IMR-90 (cell line): ENCODE measurements around the gene SRPRA. TPM values are rescaled to one million over a fixed set of nuclear protein-coding genes. Genes with fewer than 3 reads are reported as not detected.

ENCODE experiments used
- ATAC-seq: fragments of 200-7000 bp; cut with Tn5 transposase; 2 replicates; pipeline ENCODE4 v1.9.1; 2020; ENCODE audit warnings: low read depth, mild to moderate bottlenecking, moderate library complexity
- BruUV-seq: library from RNA; stranded (reverse); fragments of 400-500 nt; replicated peaks from 2 replicates; lab custom pipeline; 2021; lab: Mats Ljungman, UMichigan
- CTCF ChIA-PET: fragments of 300-600 bp; formaldehyde crosslinking; extraction: SDS; loops from one replicate; lab custom pipeline; 2021; ENCODE audit warnings: antibody characterized with exemption; lab: Yijun Ruan, JAX
- POLR2A ChIA-PET: fragments of 300-600 bp; sonication (Branson Sonifier 250); formaldehyde crosslinking; loops from one replicate; lab custom pipeline; 2022; ENCODE audit warnings: antibody characterized with exemption; ENCODE audit not compliant: unreplicated experiment; lab: Charles Lee
- DNase-seq: peaks from one replicate; pipeline ENCODE4 v3.0.0; 2013
- H2AFZ ChIP-seq: replicated peaks from 2 replicates; pipeline ENCODE3; 2013; ENCODE audit warnings: low read length, mild to moderate bottlenecking; ENCODE audit not compliant: poor library complexity
- H2AK5ac ChIP-seq: 2 replicates; pipeline ENCODE4 v1.6.1; 2013; ENCODE audit warnings: low read depth, low read length, inconsistent platforms
- H2AK9ac ChIP-seq: replicated peaks from 2 replicates; pipeline ENCODE3; 2013; ENCODE audit warnings: mild to moderate bottlenecking, low read depth, low read length, moderate library complexity; ENCODE audit not compliant: poor library complexity
- H2BK120ac ChIP-seq: 2 replicates; pipeline ENCODE4 v1.6.1; 2013; ENCODE audit warnings: low read depth, low read length, inconsistent platforms
- H2BK15ac ChIP-seq: 3 replicates; pipeline ENCODE4 v1.6.1; 2013; ENCODE audit warnings: low read depth, low read length, inconsistent platforms
- H2BK20ac ChIP-seq: 2 replicates; pipeline ENCODE4 v1.6.1; 2013; ENCODE audit warnings: low read depth, mild to moderate bottlenecking, inconsistent platforms, low read length, moderate library complexity
- H2BK5ac ChIP-seq: 2 replicates; pipeline ENCODE4 v1.6.1; 2013; ENCODE audit warnings: mild to moderate bottlenecking, low read depth, low read length, inconsistent platforms; ENCODE audit not compliant: poor library complexity, severe bottlenecking
- H3K14ac ChIP-seq: replicated peaks from 2 replicates; pipeline ENCODE4 v1.6.1; 2013; ENCODE audit warnings: low read depth, low read length, inconsistent platforms
- H3K18ac ChIP-seq: 2 replicates; pipeline ENCODE4 v1.6.1; 2013; ENCODE audit warnings: low read depth, low read length, control low read depth
- H3K23ac ChIP-seq: 2 replicates; pipeline ENCODE4 v1.6.1; 2013; ENCODE audit warnings: low read depth, low read length, inconsistent platforms
- H3K27ac ChIP-seq: 2 replicates; pipeline ENCODE4 v1.5.1; 2013; ENCODE audit warnings: mild to moderate bottlenecking, control low read depth, low read length; ENCODE audit not compliant: insufficient read depth
- H3K27me3 ChIP-seq: 2 replicates; pipeline ENCODE4 v1.6.1; 2013; ENCODE audit warnings: low read length; ENCODE audit not compliant: control insufficient read depth, insufficient read depth
- H3K36me3 ChIP-seq: 2 replicates; pipeline ENCODE4 v1.6.1; 2013; ENCODE audit warnings: low read length, mixed read lengths; ENCODE audit not compliant: control insufficient read depth, insufficient read depth
- H3K4ac ChIP-seq: 2 replicates; pipeline ENCODE4 v1.6.1; 2013; ENCODE audit warnings: low read depth, low read length, inconsistent platforms
- H3K4me1 ChIP-seq: 2 replicates; pipeline ENCODE4 v1.6.1; 2013; ENCODE audit warnings: low read length, mixed read lengths; ENCODE audit not compliant: control insufficient read depth, insufficient read depth
- H3K4me2 ChIP-seq: 2 replicates; pipeline ENCODE4 v1.6.1; 2013; ENCODE audit warnings: low read depth, mild to moderate bottlenecking, control low read depth, low read length, moderate library complexity
- H3K4me3 ChIP-seq: 2 replicates; pipeline ENCODE4 v1.5.1; 2013; ENCODE audit warnings: low read depth, mild to moderate bottlenecking, control low read depth, low read length, moderate library complexity; ENCODE audit not compliant: insufficient read depth
- H3K56ac ChIP-seq: 2 replicates; pipeline ENCODE4 v1.6.1; 2013; ENCODE audit warnings: low read length, inconsistent platforms; ENCODE audit not compliant: insufficient read depth; ENCODE audit errors: extremely low read depth
- H3K79me1 ChIP-seq, 2 experiments: 2 replicates each; pipeline ENCODE4 v1.6.1; 2013; ENCODE audit warnings: low read length in 2 of 2, inconsistent platforms in 1 of 2, low read depth in 1 of 2
- H3K9ac ChIP-seq: 2 replicates; pipeline ENCODE4 v1.6.1; 2013; ENCODE audit warnings: low read depth, low read length, control low read depth
- H3K9me1 ChIP-seq: 2 replicates; pipeline ENCODE4 v1.6.1; 2013; ENCODE audit warnings: low read length, inconsistent platforms; ENCODE audit not compliant: insufficient read depth
- H3K9me3 ChIP-seq: 2 replicates; pipeline ENCODE4 v1.6.1; 2013; ENCODE audit warnings: low read length; ENCODE audit not compliant: control insufficient read depth, insufficient read depth
- H4K20me1 ChIP-seq: 2 replicates; pipeline ENCODE4 v1.6.1; 2013; ENCODE audit warnings: low read length, inconsistent platforms; ENCODE audit not compliant: insufficient read depth
- H4K5ac ChIP-seq: 2 replicates; pipeline ENCODE4 v1.6.1; 2013; ENCODE audit warnings: mild to moderate bottlenecking, low read depth, low read length, control low read depth
- H4K8ac ChIP-seq, 2 experiments: 2 replicates each; pipeline ENCODE4 v1.6.1; 2013; ENCODE audit warnings: low read depth in 2 of 2, low read length in 2 of 2, control low read depth in 1 of 2, inconsistent platforms in 1 of 2
- H4K91ac ChIP-seq: 2 replicates; pipeline ENCODE4 v1.6.1; 2013; ENCODE audit warnings: low read depth, low read length, inconsistent platforms; ENCODE audit not compliant: insufficient read depth
- BHLHE40 ChIP-seq: fragments of 150-350 bp; IDR thresholded peaks from 2 replicates; pipeline ENCODE4 v1.6.1; 2016; ENCODE audit warnings: mild to moderate bottlenecking, low read depth, low read length
- CEBPB ChIP-seq: IDR thresholded peaks from 2 replicates; pipeline ENCODE4 v1.6.1; 2012; ENCODE audit warnings: low read depth, low read length, improper control_type of control experiment
- CTCF ChIP-seq: conservative IDR thresholded peaks from 2 replicates; pipeline ENCODE4 v1.5.1; 2012; ENCODE audit warnings: mild to moderate bottlenecking, low read depth, low read length, improper control_type of control experiment
- ELK1 ChIP-seq: fragments of 150-350 bp; IDR thresholded peaks from 2 replicates; pipeline ENCODE4 v1.6.1; 2016; ENCODE audit warnings: low read depth, mild to moderate bottlenecking, low read length, moderate library complexity, borderline replicate concordance
- FOS ChIP-seq: fragments of 150-350 bp; IDR thresholded peaks from 2 replicates; pipeline ENCODE4 v1.6.1; 2016; ENCODE audit warnings: low read depth, low read length
- MAFK ChIP-seq: IDR thresholded peaks from 2 replicates; pipeline ENCODE4 v1.6.1; 2012; ENCODE audit warnings: low read depth, low read length, improper control_type of control experiment
- MAZ ChIP-seq: IDR thresholded peaks from 2 replicates; pipeline ENCODE4 v1.6.1; 2012; ENCODE audit warnings: low read depth, mild to moderate bottlenecking, low read length, improper control_type of control experiment, moderate library complexity, borderline replicate concordance
- MXI1 ChIP-seq: IDR thresholded peaks from 2 replicates; pipeline ENCODE4 v1.6.1; 2012; ENCODE audit warnings: low read depth, mild to moderate bottlenecking, low read length, moderate library complexity, borderline replicate concordance
- NFE2L2 ChIP-seq: fragments of 150-350 bp; IDR thresholded peaks from 2 replicates; pipeline ENCODE4 v1.6.1; 2016; ENCODE audit warnings: low read depth, mild to moderate bottlenecking, low read length
- POLR2A ChIP-seq: IDR thresholded peaks from 2 replicates; pipeline ENCODE4 v1.6.1; 2012; ENCODE audit warnings: mild to moderate bottlenecking, low read depth, low read length
- RAD21 ChIP-seq: IDR thresholded peaks from 2 replicates; pipeline ENCODE4 v1.6.1; 2012; ENCODE audit warnings: low read length, improper control_type of control experiment
- RCOR1 ChIP-seq: IDR thresholded peaks from 2 replicates; pipeline ENCODE4 v1.6.1; 2012; ENCODE audit warnings: mild to moderate bottlenecking, low read length, improper control_type of control experiment; ENCODE audit not compliant: insufficient replicate concordance
- RFX5 ChIP-seq: IDR thresholded peaks from 2 replicates; pipeline ENCODE4 v1.8.0; 2012; ENCODE audit warnings: low read depth, mild to moderate bottlenecking, low read length, moderate library complexity
- SMC3 ChIP-seq: fragments of 150-350 bp; IDR thresholded peaks from 2 replicates; pipeline ENCODE4 v1.6.1; 2016; ENCODE audit warnings: low read depth, mild to moderate bottlenecking, antibody characterized with exemption, low read length, moderate library complexity
- USF2 ChIP-seq: fragments of 150-350 bp; IDR thresholded peaks from 2 replicates; pipeline ENCODE4 v1.6.1; 2017; ENCODE audit warnings: mild to moderate bottlenecking, antibody characterized with exemption, low read length, low read depth
- WGBS, 2 experiments: methylation state at CpG; one replicate each; pipeline versions ENCODE4 v1.1.5 to v1.1.7; 2013; ENCODE audit warnings: missing lambda C conversion rate in 2 of 2; ENCODE audit not compliant: insufficient read length in 1 of 2; ENCODE audit errors: extremely low coverage in 2 of 2; 5-methylcytosine and 5-hydroxymethylcytosine counted together
- dilution Hi-C: fragments of 300-500 bp; cut with HindIII; formaldehyde crosslinking; loops from one replicate; pipeline ENCODE4 v1.14.3; 2018; ENCODE audit warnings: low sequenced_read_pairs; ENCODE audit not compliant: unreplicated experiment
- in situ Hi-C: fragments of 300-500 bp; cut with MboI; formaldehyde crosslinking; loops from 3 replicates; pipeline ENCODE4 v1.14.3; 2019; ENCODE audit warnings: low sequenced_read_pairs, inconsistent platforms, mixed read lengths
- intact Hi-C: fragments of 100-400 bp; cut with micrococcal nuclease; formaldehyde crosslinking; loops from 2 replicates; pipeline ENCODE4 v1.10.0; 2022
- polyA plus RNA-seq, 3 experiments: library from polyadenylated mRNA; depleted of rRNA; stranded (reverse); fragments of >200 nt; gene quantifications; 2 replicates each; pipeline ENCODE4 v1.2.3, GENCODE V29; 2012; ENCODE audit warnings: low replicate concordance in 1 of 3
- total RNA-seq: library from RNA; depleted of rRNA; stranded (reverse); fragments of >200 nt; gene quantifications from 2 replicates; pipeline ENCODE4 v1.2.3, GENCODE V29; 2012

The SRPRA gene
- total and polyA plus RNA-seq, 2 of the 4 experiments (the other 2 are of a cell fraction): 108 to 131 TPM

- H4K91ac ChIP-seq: no peak overlapping the region
- no peak overlapping the region for H3K14ac ChIP-seq
- H3K4ac ChIP-seq: no peak overlapping the region
- ATAC-seq: no peak
- H4K8ac ChIP-seq: no peak overlapping the region
- no peak for DNase-seq
- POLR2A ChIA-PET: no interaction called here
- no CpG with 5 or more reads among the region's 6 CpGs for WGBS, 2 experiments
- peaks cover 36% of the 10 kb centered on the region for H4K20me1 ChIP-seq
- no peak overlapping the region for H3K27ac ChIP-seq
- no peak overlapping the region for H4K5ac ChIP-seq
- H3K36me3 ChIP-seq: no peaks in the 10 kb centered on the region
- in situ Hi-C loops: no loop called here
- H2BK15ac ChIP-seq: no peak overlapping the region
- H3K9me1 ChIP-seq: peaks cover 6% of the 10 kb centered on the region; the same call in 1 of the 2 replicates
- BruUV-seq: no TSS peak
- CTCF ChIA-PET: no interaction called here
- no peak overlapping the region for H3K18ac ChIP-seq
- dilution Hi-C loops: loop anchor here (25.0 kb wide), 1 partner anchor 304 kb away; the partner anchor contains the start of genes DDX25 and PUS3
- no peak overlapping the region for H2BK120ac ChIP-seq
- H3K4me3 ChIP-seq: no peak overlapping the region
- H3K23ac ChIP-seq: no peak overlapping the region
- intact Hi-C loops: no loop called here
- no peak overlapping the region for H2AK5ac ChIP-seq
- no peak overlapping the region for H2AK9ac ChIP-seq
- no peaks in the 10 kb centered on the region for H3K9me3 ChIP-seq
- H3K27me3 ChIP-seq: no peaks in the 10 kb centered on the region
- H2AFZ ChIP-seq: no peak overlapping the region
- no peak overlapping the region for H3K56ac ChIP-seq
- H3K79me1 ChIP-seq: peaks cover 32 to 68% of the 10 kb centered on the region in 2 experiments
- H2BK20ac ChIP-seq: no peak overlapping the region
- H3K4me2 ChIP-seq: no peak overlapping the region
- H3K9ac ChIP-seq: no peak overlapping the region
- H3K4me1 ChIP-seq: no peaks in the 10 kb centered on the region
- no peak overlapping the region for H2BK5ac ChIP-seq
- TF ChIP-seq MXI1 (no peak), RFX5 (no peak), BHLHE40 (no peak), ELK1 (no peak), RAD21 (no peak), FOS (no peak), POLR2A (no peak), USF2 (no peak), CTCF (no peak), NFE2L2 (no peak), SMC3 (no peak), RCOR1 (no peak), MAZ (no peak), CEBPB (no peak), MAFK (no peak)
These were observed 52.0 kb downstream of the SRPRA start for GRCh38 chr11:126216526-126217305.
